Nasal cavity respiratory epithelium epithelial cell of viscerocranial mucosa (primary cell): ENCODE results near the gene TSPAN13. TPM values are rescaled to one million over a fixed set of nuclear protein-coding genes. Genes with fewer than 3 reads are reported as not detected.

Experiments
- total RNA-seq: library from RNA; depleted of rRNA; stranded (reverse); fragments of >200 nt; gene quantifications from 2 replicates; pipeline ENCODE4 v1.2.3, GENCODE V29; 2014

Gene TSPAN13
- 26.6 and 41.0 TPM in 2 replicates for total RNA-seq

DNA sequence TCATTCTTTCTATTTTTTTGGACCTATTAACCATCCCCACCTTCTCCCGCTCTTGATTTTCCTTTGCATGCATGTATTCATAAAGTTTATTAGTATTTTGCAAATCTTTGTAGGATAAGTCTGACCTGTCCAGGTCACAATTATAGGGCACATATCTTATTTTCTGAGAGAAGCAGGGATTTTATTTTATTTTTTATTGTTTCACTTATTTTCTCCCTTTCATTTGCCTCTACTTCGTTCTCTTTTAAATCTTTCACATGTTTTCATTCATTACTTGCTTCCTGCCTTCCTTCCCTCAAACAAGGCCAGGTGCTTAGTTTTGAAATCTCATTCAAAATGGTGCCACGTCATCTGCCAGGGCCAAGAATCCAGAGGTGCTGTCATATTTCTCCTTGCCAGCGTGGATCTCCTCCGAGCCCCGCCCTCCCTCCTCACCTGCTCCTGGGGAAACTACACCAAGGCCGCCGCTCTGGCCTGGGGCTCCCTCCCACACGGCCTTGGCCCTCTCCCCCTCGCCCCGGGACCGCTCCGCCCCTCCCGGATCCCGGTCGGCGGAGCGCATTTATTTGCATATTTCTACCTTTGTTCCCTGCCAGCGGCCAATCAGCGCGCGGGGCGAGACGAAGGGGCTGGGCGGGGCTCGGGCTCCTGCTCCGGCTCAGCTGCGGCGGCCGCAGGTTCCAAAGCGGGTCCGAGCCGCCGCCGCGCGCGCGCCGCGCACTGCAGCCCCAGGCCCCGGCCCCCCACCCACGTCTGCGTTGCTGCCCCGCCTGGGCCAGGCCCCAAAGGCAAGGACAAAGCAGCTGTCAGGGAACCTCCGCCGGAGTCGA, at the start of gene TSPAN13:
TSS of gene TSPAN13 (plus strand) at position 654 of the 830 bp plus-strand sequence. CDS start 213 bp downstream, outside the sequence.

DNA sequence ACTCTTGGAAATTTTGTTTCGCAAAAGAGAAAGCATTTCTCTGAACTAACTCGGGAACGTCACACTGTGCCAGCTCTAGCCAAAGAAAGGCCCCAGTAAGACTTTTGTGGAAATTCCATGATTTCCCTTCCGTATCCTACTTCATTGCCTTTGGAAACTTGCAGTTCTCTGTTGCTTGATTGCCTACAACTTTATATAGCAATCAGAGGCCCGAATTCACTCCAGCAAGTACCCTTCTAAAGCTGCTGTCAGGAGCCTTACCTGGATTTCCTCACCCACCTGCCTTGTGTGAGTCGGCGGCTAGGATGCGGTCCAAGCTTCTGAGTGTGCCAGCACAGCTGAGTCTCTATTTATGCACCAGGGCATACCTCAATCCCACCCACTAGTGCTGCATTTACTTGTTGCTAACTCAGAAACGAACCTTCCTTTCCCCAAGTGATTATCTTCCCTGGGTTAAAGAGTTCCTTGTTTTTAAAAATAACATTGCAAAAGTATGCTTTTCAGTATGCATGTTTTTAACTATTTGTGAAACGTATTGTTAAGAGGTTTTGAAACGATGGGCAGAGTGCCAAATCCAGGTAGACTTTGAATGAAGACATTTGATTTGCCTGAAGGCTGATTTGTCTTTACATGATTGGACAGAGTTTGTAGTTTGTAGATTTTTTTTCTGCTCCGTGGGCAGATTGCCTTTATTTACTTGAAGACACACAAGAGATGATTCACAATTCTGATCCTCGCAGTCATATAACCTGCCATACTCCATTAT, 51.3 kb downstream of the TSPAN13 start, which contains the start of gene AGR2:
TSS of gene AGR2 (minus strand) at position 326 of the 766 bp plus-strand sequence. CDS start 3,203 bp downstream, outside the sequence.

Other genes starting within 250 kb of the TSPAN13 start
- not detected in 2 replicates for gene LRRC72, start 226.9 kb upstream of the TSPAN13 start, total RNA-seq
- 8.2 and 11.6 TPM in 2 replicates for gene ANKMY2, start 108.0 kb upstream of the TSPAN13 start, total RNA-seq
- gene BZW2, start 107.6 kb upstream of the TSPAN13 start, total RNA-seq, result 74.5 and 89.5 TPM in 2 replicates
- 11.5 and 139 TPM in 2 replicates for gene AGR2, start 51.2 kb downstream of the TSPAN13 start, total RNA-seq
- not detected in 2 replicates for gene AGR3, start 128.2 kb downstream of the TSPAN13 start, total RNA-seq